Measurements from ENCODE around the gene GFOD1.

DNA sequence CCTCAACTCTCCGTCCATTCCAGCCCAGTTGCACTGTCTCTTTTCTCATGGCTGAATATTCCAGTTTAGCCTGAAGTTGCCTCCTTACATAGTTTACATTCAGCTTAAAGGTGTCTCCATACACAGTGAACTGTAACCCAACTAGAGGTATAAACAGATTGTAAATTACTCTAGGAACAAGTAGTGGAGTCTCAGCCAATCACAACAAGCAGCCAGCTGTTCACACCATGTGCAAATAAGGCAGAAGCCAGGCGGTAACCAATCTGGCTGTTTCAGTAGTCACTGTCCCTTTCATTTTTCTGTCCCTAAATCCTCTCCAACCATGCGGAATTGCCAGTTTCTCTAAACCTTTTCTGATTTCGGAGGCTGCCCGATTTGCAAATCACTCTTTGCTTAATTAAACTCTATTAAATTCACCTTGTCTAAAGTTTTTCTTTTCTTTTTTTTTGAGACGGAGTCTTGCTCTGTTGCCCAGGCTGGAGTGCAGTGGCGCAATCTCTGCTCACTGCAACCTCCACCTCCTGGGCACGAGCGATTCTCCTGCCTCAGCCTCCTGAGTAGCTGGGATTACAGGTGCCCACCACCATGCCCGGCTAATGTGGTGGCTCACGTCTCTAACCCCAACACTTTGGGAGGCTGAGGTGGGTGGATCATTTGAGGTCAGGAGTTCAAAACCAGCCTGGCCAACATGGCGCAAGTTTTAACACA lies 37.6 kb upstream of the GFOD1 start:
- TF ChIP-seq, protein P1, sequence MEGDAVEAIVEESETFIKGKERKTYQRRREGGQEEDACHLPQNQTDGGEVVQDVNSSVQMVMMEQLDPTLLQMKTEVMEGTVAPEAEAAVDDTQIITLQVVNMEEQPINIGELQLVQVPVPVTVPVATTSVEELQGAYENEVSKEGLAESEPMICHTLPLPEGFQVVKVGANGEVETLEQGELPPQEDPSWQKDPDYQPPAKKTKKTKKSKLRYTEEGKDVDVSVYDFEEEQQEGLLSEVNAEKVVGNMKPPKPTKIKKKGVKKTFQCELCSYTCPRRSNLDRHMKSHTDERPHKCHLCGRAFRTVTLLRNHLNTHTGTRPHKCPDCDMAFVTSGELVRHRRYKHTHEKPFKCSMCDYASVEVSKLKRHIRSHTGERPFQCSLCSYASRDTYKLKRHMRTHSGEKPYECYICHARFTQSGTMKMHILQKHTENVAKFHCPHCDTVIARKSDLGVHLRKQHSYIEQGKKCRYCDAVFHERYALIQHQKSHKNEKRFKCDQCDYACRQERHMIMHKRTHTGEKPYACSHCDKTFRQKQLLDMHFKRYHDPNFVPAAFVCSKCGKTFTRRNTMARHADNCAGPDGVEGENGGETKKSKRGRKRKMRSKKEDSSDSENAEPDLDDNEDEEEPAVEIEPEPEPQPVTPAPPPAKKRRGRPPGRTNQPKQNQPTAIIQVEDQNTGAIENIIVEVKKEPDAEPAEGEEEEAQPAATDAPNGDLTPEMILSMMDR (conservative IDR thresholded peaks at IDR 0.05 in 1 of 2, IDR thresholded peaks at IDR 0.05 in 1 of 2; ENCODE audit: low read depth in 1 of 2, low read length in 2 of 2), result no peak
- TF ChIP-seq EZH2 (IDR thresholded peaks at IDR 0.05; ENCODE audit: low read length, missing control alignments), result no peak

Data from fibroblast of lung (primary cell).